ENCODE measurements around the gene PRPF40B. TPM values are rescaled to one million over a fixed set of nuclear protein-coding genes. Genes with fewer than 3 reads are reported as not detected.

PRPF40B gene
- polyA plus RNA-seq, 2 of the 4 experiments (the other 2 are of a cell fraction): 15.0 to 17.0 TPM

GRCh38 chr12:49646331-49646830 lies 23.0 kb downstream of the PRPF40B start:
- FAIRE-seq (no peak), DNase-seq (ENCODE audit: low read depth in 1 of 2, low spot score in 1 of 2) (no peak), ATAC-seq (no peak)
- CTCF ChIA-PET: interaction anchor here (1.3 to 14.8 kb wide), 6 partner anchors 9 to 140 kb away, joined by 3 to 260 read pairs (median 18); partner anchors contain the start of gene FMNL3
- WGBS (ENCODE audit: missing lambda C conversion rate): 92% methylated on average over 5 of the region's 7 CpGs
- no peaks in the 10 kb centered on the region for H3K4me1 ChIP-seq
- no peaks in the 10 kb centered on the region for H3K9me3 ChIP-seq
- POLR2A ChIA-PET: no interaction called here
- no peak overlapping the region for H3K4me2 ChIP-seq
- H3K27ac ChIP-seq: no peak overlapping the region
- no peak overlapping the region for H3K4me3 ChIP-seq
- no peak for TF ChIP-seq NPAS2 (CRISPR knock-in tag; IDR thresholded peaks at IDR 0.05; ENCODE audit: borderline replicate concordance)
- no peak for TF ChIP-seq CBX2 (IDR thresholded peaks at IDR 0.05; ENCODE audit: borderline replicate concordance, low read depth)
- no peak for TF ChIP-seq CBX8 (IDR thresholded peaks at IDR 0.05)

GRCh38 chr12:49646871-49647654 lies 23.7 kb downstream of the PRPF40B start:
- Histone ChIP-seq H3K4me2 (no peak overlapping the region), H3K4me1 (no peaks in the 10 kb centered on the region), H3K27ac (no peak overlapping the region), H3K4me3 (no peak overlapping the region), H3K9me3 (no peaks in the 10 kb centered on the region)
- no peak for DNase-seq (ENCODE audit: low read depth in 1 of 2, low spot score in 1 of 2)
- TF ChIP-seq RCOR1 (IDR thresholded peaks at IDR 0.05; ENCODE audit: low read depth, low read length): no peak
- ChIA-PET CTCF (interaction anchor here (1.1 to 14.8 kb wide), 7 partner anchors 10 to 315 kb away, joined by 3 to 260 read pairs (median 7); partner anchors contain the start of gene FMNL3), POLR2A (interaction anchor here (0.7 to 1.9 kb wide), 2 partner anchors 94 to 131 kb away, joined by 3 to 11 read pairs; partner anchors contain the start of gene TMBIM6)
- WGBS (ENCODE audit: missing lambda C conversion rate): 92% methylated on average over 12 of the region's 12 CpGs
- FAIRE-seq: no peak
- ATAC-seq: no peak

- Histone ChIP-seq H3K4me1 (no peaks in the 10 kb centered on the region), H3K4me3 (no peak overlapping the region), H3K4me2 (no peak overlapping the region), H3K27ac (no peak overlapping the region), H3K9me3 (no peaks in the 10 kb centered on the region)
- CTCF ChIA-PET: interaction anchor here (0.8 to 14.8 kb wide), 14 partner anchors 11 to 316 kb away, joined by 3 to 260 read pairs (median 4); partner anchors contain the start of genes FMNL3 and PRPF40B
- no peak for DNase-seq (ENCODE audit: low read depth in 1 of 2, low spot score in 1 of 2)
- ATAC-seq: no peak
- WGBS (ENCODE audit: missing lambda C conversion rate): 86% methylated on average over 13 of the region's 15 CpGs
- no peak for FAIRE-seq
- POLR2A ChIA-PET: interaction anchor here (0.7 to 1.9 kb wide), 2 partner anchors 93 to 130 kb away, joined by 3 to 11 read pairs; partner anchors contain the start of gene TMBIM6
- TF ChIP-seq TP53 (CRISPR knock-in tag; IDR thresholded peaks at IDR 0.05) (no peak), HES2 (IDR thresholded peaks at IDR 0.05) (no peak), PHF8 (IDR thresholded peaks at IDR 0.05; ENCODE audit: borderline replicate concordance, low read depth) (no peak)
Observed at GRCh38 chr12:49647827-49648711, 24.7 kb downstream of the PRPF40B start.

GRCh38 chr12:49648712-49649003 lies 25.3 kb downstream of the PRPF40B start:
- ChIA-PET CTCF (interaction anchor here (0.8 to 14.8 kb wide), 12 partner anchors 12 to 218 kb away, joined by 3 to 260 read pairs (median 4); partner anchors contain the start of gene FMNL3), POLR2A (interaction anchor here (1.9 kb wide), 1 partner anchor 93 kb away, joined by 11 read pairs; the partner anchor contains the start of gene TMBIM6)
- TF ChIP-seq ESRRA (IDR thresholded peaks at IDR 0.05; ENCODE audit: borderline replicate concordance, low read length) (no peak), CHD4 (IDR thresholded peaks at IDR 0.05; ENCODE audit: borderline replicate concordance) (no peak), CEBPB (IDR thresholded peaks at IDR 0.05) (no peak), EHF (CRISPR knock-in tag; IDR thresholded peaks at IDR 0.05) (no peak)
- no peak for FAIRE-seq
- H3K27ac ChIP-seq: no peak overlapping the region
- no peaks in the 10 kb centered on the region for H3K9me3 ChIP-seq
- no peak overlapping the region for H3K4me2 ChIP-seq
- no peak overlapping the region for H3K4me3 ChIP-seq
- no peak for ATAC-seq
- DNase-seq (ENCODE audit: low read depth in 1 of 2, low spot score in 1 of 2): no peak
- H3K4me1 ChIP-seq: no peaks in the 10 kb centered on the region
- WGBS (ENCODE audit: missing lambda C conversion rate): 89% methylated on average over 3 of the region's 3 CpGs

GRCh38 chr12:49649445-49649844 lies 26.1 kb downstream of the PRPF40B start:
- WGBS (ENCODE audit: missing lambda C conversion rate): 91% methylated on average over 11 of the region's 11 CpGs
- DNase-seq (ENCODE audit: low read depth in 1 of 2, low spot score in 1 of 2) (no peak), ATAC-seq (no peak), FAIRE-seq (no peak)
- H3K4me1 ChIP-seq: no peaks in the 10 kb centered on the region
- H3K4me2 ChIP-seq: no peak overlapping the region
- no peak overlapping the region for H3K27ac ChIP-seq
- no peaks in the 10 kb centered on the region for H3K9me3 ChIP-seq
- ChIA-PET POLR2A (no interaction called here), CTCF (interaction anchor here (0.6 to 14.8 kb wide), 9 partner anchors 8 to 189 kb away, joined by 3 to 260 read pairs (median 6); partner anchors contain the start of gene FMNL3)
- no peak overlapping the region for H3K4me3 ChIP-seq
- no peak for TF ChIP-seq JUN (IDR thresholded peaks at IDR 0.05)
- TF ChIP-seq NR3C1 (IDR thresholded peaks at IDR 0.05): no peak
- TF ChIP-seq HDAC2 (IDR thresholded peaks at IDR 0.05): no peak
- no peak for TF ChIP-seq EHF (CRISPR knock-in tag; IDR thresholded peaks at IDR 0.05)
- TF ChIP-seq HMGXB4 (CRISPR knock-in tag; IDR thresholded peaks at IDR 0.05; ENCODE audit: borderline replicate concordance): no peak
- TF ChIP-seq BHLHE40 (IDR thresholded peaks at IDR 0.05; ENCODE audit: low read depth, low read length): no peak
- no peak for TF ChIP-seq ZSCAN20 (CRISPR knock-in tag; IDR thresholded peaks at IDR 0.05)
- TF ChIP-seq KDM1A (IDR thresholded peaks at IDR 0.05; ENCODE audit: low read depth): no peak
- TF ChIP-seq MAX (IDR thresholded peaks at IDR 0.05): no peak
- no peak for TF ChIP-seq TFCP2L1 (CRISPR knock-in tag; IDR thresholded peaks at IDR 0.05)
- TF ChIP-seq POLR2A (IDR thresholded peaks at IDR 0.05; ENCODE audit: low read length): no peak
- no peak for TF ChIP-seq EHMT2 (IDR thresholded peaks at IDR 0.05; ENCODE audit: low read depth)
- no peak for TF ChIP-seq ZC3H11A (IDR thresholded peaks at IDR 0.05)

All from A549 (cell line).